ENCODE measurements around the gene HOMER2. TPM values are rescaled to one million over a fixed set of nuclear protein-coding genes. Genes with fewer than 3 reads are reported as not detected.

The HOMER2 gene
- total and polyA plus RNA-seq, 12 donors, result 12.3 to 64.4 (median 43.2) TPM

GRCh38 chr15:82921242-82921641, 31.3 kb downstream of the HOMER2 start:
- DNase-seq (no peak), ATAC-seq (no peak)
- peaks cover 0 to 55% (median 16%) of the 10 kb centered on the region in 9 donors for H3K4me1 ChIP-seq
- H3K27me3 ChIP-seq, result no peaks in the 10 kb centered on the region
- 60 to 61% methylated on average over 8 of the region's 8 CpGs for WGBS, 2 donors
- H3K36me3 ChIP-seq, result no peaks in the 10 kb centered on the region
- no peak overlapping the region for H3K4me3 ChIP-seq
- intact Hi-C loops (cut with DNase I), result no loop called here
- H3K27ac ChIP-seq, result no peak overlapping the region
- H3K9me3 ChIP-seq, result no peaks in the 10 kb centered on the region
- no peak for TF ChIP-seq CTCF (IDR thresholded peaks at IDR 0.05)

- H3K4me1 ChIP-seq, result peaks cover 0 to 56% (median 16%) of the 10 kb centered on the region in 9 donors
- DNase-seq, result peak; percentile 21 to 27
Measured at GRCh38 chr15:82919231-82919886, 33.2 kb downstream of the HOMER2 start.

GRCh38 chr15:82918607-82919230, 33.8 kb downstream of the HOMER2 start:
- WGBS, 2 donors, result 88 to 90% methylated on average over 6 of the region's 6 CpGs
- no peaks in the 10 kb centered on the region for H3K9me3 ChIP-seq
- DNase-seq (no peak), ATAC-seq (peak in 2 of 8 donors; percentile 7 to 8)
- H3K4me3 ChIP-seq, result no peak overlapping the region
- no peaks in the 10 kb centered on the region for H3K27me3 ChIP-seq
- H3K36me3 ChIP-seq, result no peaks in the 10 kb centered on the region
- TF ChIP-seq CTCF (IDR thresholded peaks at IDR 0.05), result no peak
- H3K27ac ChIP-seq, result peak overlapping the region in 3 of 10 donors; percentile 23 to 54 (median 30)
- intact Hi-C loops (cut with DNase I), result no loop called here
- peaks cover 0 to 56% (median 16%) of the 10 kb centered on the region in 9 donors for H3K4me1 ChIP-seq

More at GRCh38 chr15:82919231-82919886, 33.2 kb downstream of the HOMER2 start:
- Histone ChIP-seq H3K4me3 (no peak overlapping the region), H3K36me3 (no peaks in the 10 kb centered on the region), H3K9me3 (no peaks in the 10 kb centered on the region), H3K27ac (peak overlapping the region in 4 of 10 donors; percentile 23 to 54 (median 34)), H3K27me3 (no peaks in the 10 kb centered on the region)
- TF ChIP-seq CTCF (IDR thresholded peaks at IDR 0.05), result no peak
- intact Hi-C loops (cut with DNase I), result no loop called here
- ATAC-seq, result peak in 7 of 8 donors; percentile 37 to 86 (median 65)
- WGBS, 2 donors, result 53 to 54% methylated on average over 6 of the region's 6 CpGs

- H3K36me3 ChIP-seq, result no peaks in the 10 kb centered on the region
- H3K9me3 ChIP-seq, result no peaks in the 10 kb centered on the region
- H3K27ac ChIP-seq, result peak overlapping the region in 1 of 10 donors; percentile 54
- H3K4me1 ChIP-seq, result peaks cover 0 to 56% (median 16%) of the 10 kb centered on the region in 9 donors
- DNase-seq (no peak), ATAC-seq (peak in 1 of 8 donors; percentile 22)
- no peaks in the 10 kb centered on the region for H3K27me3 ChIP-seq
- intact Hi-C loops (cut with DNase I), result no loop called here
- WGBS, 2 donors, result 75 to 76% methylated on average over 6 of the region's 6 CpGs
- no peak overlapping the region for H3K4me3 ChIP-seq
- TF ChIP-seq CTCF (IDR thresholded peaks at IDR 0.05), result no peak
Measured at GRCh38 chr15:82918162-82918561, 34.4 kb downstream of the HOMER2 start.

All from heart right ventricle (tissue), 16 donors.